Liver (tissue), 9 donors: ENCODE data around the gene KIZ. TPM values are rescaled to one million over a fixed set of nuclear protein-coding genes. Genes with fewer than 3 reads are reported as not detected.

Source experiments
- DNase-seq: peaks from one replicate; pipeline ENCODE4 v3.0.0-alpha.2; 2017; ENCODE audit warnings: low spot score
- H3K27ac ChIP-seq, 2 donors: one replicate each; pipeline ENCODE4 v1.7.0; 2013; ENCODE audit warnings: inconsistent platforms in 2 of 2, low read length in 2 of 2, control low read depth in 1 of 2, low read depth in 1 of 2, mild to moderate bottlenecking in 1 of 2
- H3K27me3 ChIP-seq, 4 donors: one replicate each; pipeline versions ENCODE4 v1.6.1 to v1.7.0; 2013; ENCODE audit warnings: low read length in 3 of 4, inconsistent platforms in 1 of 4, mild to moderate bottlenecking in 1 of 4, moderate library complexity in 1 of 4; ENCODE audit not compliant: control insufficient read depth in 4 of 4, insufficient read depth in 4 of 4
- H3K36me3 ChIP-seq, 4 donors: one replicate each; pipeline versions ENCODE4 v1.6.1 to v1.7.0; 2013; ENCODE audit warnings: low read length in 3 of 4, mild to moderate bottlenecking in 3 of 4, low read depth in 1 of 4, moderate library complexity in 1 of 4; ENCODE audit not compliant: control insufficient read depth in 4 of 4, insufficient read depth in 3 of 4
- H3K4me1 ChIP-seq, 4 donors: one replicate each; pipeline versions ENCODE4 v1.6.1 to v1.7.0; 2013; ENCODE audit warnings: low read length in 3 of 4, mild to moderate bottlenecking in 3 of 4, moderate library complexity in 1 of 4; ENCODE audit not compliant: control insufficient read depth in 4 of 4, insufficient read depth in 4 of 4
- H3K4me3 ChIP-seq, 3 donors: one replicate each; pipeline versions ENCODE4 v1.6.1 to v1.7.0; 2013; ENCODE audit warnings: low read length in 3 of 3, control low read depth in 1 of 3, low read depth in 1 of 3, mild to moderate bottlenecking in 1 of 3
- H3K9ac ChIP-seq, 2 donors: one replicate each; pipeline ENCODE4 v1.7.0; 2013; ENCODE audit warnings: low read length in 2 of 2, mild to moderate bottlenecking in 2 of 2, moderate library complexity in 2 of 2, control low read depth in 1 of 2, low read depth in 1 of 2
- H3K9me3 ChIP-seq, 4 donors: one replicate each; pipeline versions ENCODE4 v1.6.1 to v1.7.0; 2013; ENCODE audit warnings: low read length in 3 of 4; ENCODE audit not compliant: control insufficient read depth in 4 of 4
- EGR1 ChIP-seq, 2 donors: IDR thresholded peaks; 2 replicates each; pipeline ENCODE4 v1.6.1; 2016 to 2018; ENCODE audit warnings: antibody characterized with exemption in 2 of 2, low read depth in 2 of 2
- FOXA1 ChIP-seq: IDR thresholded peaks from 2 replicates; pipeline ENCODE4 v1.6.1; 2016; ENCODE audit warnings: antibody characterized with exemption
- FOXA2 ChIP-seq: IDR thresholded peaks from 2 replicates; pipeline ENCODE4 v1.6.1; 2016; ENCODE audit warnings: antibody characterized with exemption
- GABPA ChIP-seq, 2 donors: IDR thresholded peaks in 1 of 2; conservative IDR thresholded peaks in 1 of 2; 2 replicates each; pipeline ENCODE4 v1.6.1; 2016; ENCODE audit warnings: antibody characterized with exemption in 2 of 2, mild to moderate bottlenecking in 1 of 2, moderate library complexity in 1 of 2
- HNF4A ChIP-seq, 2 donors: conservative IDR thresholded peaks; 2 replicates each; pipeline ENCODE4 v1.6.1; 2016; ENCODE audit warnings: antibody characterized with exemption in 2 of 2, mild to moderate bottlenecking in 2 of 2
- HNF4G ChIP-seq: IDR thresholded peaks from 2 replicates; pipeline ENCODE4 v1.6.1; 2016; ENCODE audit warnings: antibody characterized with exemption
- JUND ChIP-seq, 2 donors: IDR thresholded peaks; 2 replicates each; pipeline ENCODE4 v1.6.1; 2016; ENCODE audit warnings: antibody characterized with exemption in 2 of 2
- MAX ChIP-seq: IDR thresholded peaks from 2 replicates; pipeline ENCODE4 v1.6.1; 2016; ENCODE audit warnings: antibody characterized with exemption
- NR2F2 ChIP-seq: IDR thresholded peaks from 2 replicates; pipeline ENCODE4 v1.6.1; 2016; ENCODE audit warnings: antibody characterized with exemption
- REST ChIP-seq: IDR thresholded peaks from 2 replicates; pipeline ENCODE4 v1.6.1; 2016; ENCODE audit warnings: antibody characterized with exemption, mild to moderate bottlenecking
- RXRA ChIP-seq, 2 donors: IDR thresholded peaks; 2 replicates each; pipeline ENCODE4 v1.6.1; 2017 to 2018; ENCODE audit warnings: antibody characterized with exemption in 2 of 2, mild to moderate bottlenecking in 1 of 2
- SP1 ChIP-seq: IDR thresholded peaks from 2 replicates; pipeline ENCODE4 v1.6.1; 2018; ENCODE audit warnings: antibody characterized with exemption, mild to moderate bottlenecking
- TAF1 ChIP-seq: conservative IDR thresholded peaks from 2 replicates; pipeline ENCODE4 v1.6.1; 2016; ENCODE audit warnings: antibody characterized with exemption, mild to moderate bottlenecking
- YY1 ChIP-seq: IDR thresholded peaks from 2 replicates; pipeline ENCODE4 v1.6.1; 2016; ENCODE audit warnings: antibody characterized with exemption, mild to moderate bottlenecking
- ZBTB33 ChIP-seq: IDR thresholded peaks from 2 replicates; pipeline ENCODE4 v1.6.1; 2016; ENCODE audit warnings: antibody characterized with exemption
- WGBS: extraction: QIAGEN DNeasy Blood & Tissue Kit; methylation state at CpG from one replicate; pipeline ENCODE4 v1.1.7; 2013; 5-methylcytosine and 5-hydroxymethylcytosine counted together
- polyA plus RNA-seq, 2 donors: library from polyadenylated mRNA; stranded (reverse) in 1 of 2; unstranded in 1 of 2; fragments of 200-250 nt in 1 of 2; fragments of >200 nt in 1 of 2; fragmentation: Nextera tagmentation in 1 of 2; extraction: Ambion mirVana in 1 of 2; gene quantifications; one replicate each; pipeline versions ENCODE4 v1.2.1 to v1.2.3, GENCODE V29; 2013 to 2015
- total RNA-seq, 2 donors: library from RNA; depleted of rRNA; stranded (reverse); fragments of >200 nt; gene quantifications; one replicate each; pipeline ENCODE4 v1.2.3, GENCODE V29; 2014
- TF ChIP-seq, protein P1 (sequence below): IDR thresholded peaks from 2 replicates; pipeline ENCODE4 v1.6.1; 2016; ENCODE audit warnings: antibody characterized with exemption
- TF ChIP-seq, protein P2 (sequence below): fragments of 150-350 bp; IDR thresholded peaks from 2 replicates; pipeline ENCODE4 v1.5.1; 2017; ENCODE audit warnings: improper control_type of control experiment, low read depth, low read length; ENCODE audit not compliant: missing input control
- donor health status: healthy.
- donor health status: healthy.
- donor health status: healthy.
- donor health status: healthy.
- donor health status: healthy.

Gene KIZ
- total and polyA plus RNA-seq, 4 donors: 3.0 to 9.5 (median 5.2) TPM

GRCh38 chr20:21159658-21160380 is 33.9 kb downstream of the KIZ start:
- TF ChIP-seq NR2F2: no peak
- TF ChIP-seq, protein P1, sequence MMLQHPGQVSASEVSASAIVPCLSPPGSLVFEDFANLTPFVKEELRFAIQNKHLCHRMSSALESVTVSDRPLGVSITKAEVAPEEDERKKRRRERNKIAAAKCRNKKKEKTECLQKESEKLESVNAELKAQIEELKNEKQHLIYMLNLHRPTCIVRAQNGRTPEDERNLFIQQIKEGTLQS: no peak
- no peak for TF ChIP-seq SP1
- TF ChIP-seq ZBTB33: no peak
- no peak for TF ChIP-seq FOXA1
- TF ChIP-seq YY1: no peak
- TF ChIP-seq MAX: no peak
- no peak for TF ChIP-seq JUND (IDR thresholded peaks at IDR 0.05)
- TF ChIP-seq GABPA (IDR thresholded peaks at IDR 0.05 in 1 of 2, conservative IDR thresholded peaks at IDR 0.05 in 1 of 2): no peak
- TF ChIP-seq HNF4A (conservative IDR thresholded peaks at IDR 0.05): no peak
- TF ChIP-seq FOXA2: no peak
- no peak for TF ChIP-seq RXRA (IDR thresholded peaks at IDR 0.05)
- no peak for TF ChIP-seq EGR1 (IDR thresholded peaks at IDR 0.05; ENCODE audit: low read depth in 2 of 2)
- TF ChIP-seq, protein P2, sequence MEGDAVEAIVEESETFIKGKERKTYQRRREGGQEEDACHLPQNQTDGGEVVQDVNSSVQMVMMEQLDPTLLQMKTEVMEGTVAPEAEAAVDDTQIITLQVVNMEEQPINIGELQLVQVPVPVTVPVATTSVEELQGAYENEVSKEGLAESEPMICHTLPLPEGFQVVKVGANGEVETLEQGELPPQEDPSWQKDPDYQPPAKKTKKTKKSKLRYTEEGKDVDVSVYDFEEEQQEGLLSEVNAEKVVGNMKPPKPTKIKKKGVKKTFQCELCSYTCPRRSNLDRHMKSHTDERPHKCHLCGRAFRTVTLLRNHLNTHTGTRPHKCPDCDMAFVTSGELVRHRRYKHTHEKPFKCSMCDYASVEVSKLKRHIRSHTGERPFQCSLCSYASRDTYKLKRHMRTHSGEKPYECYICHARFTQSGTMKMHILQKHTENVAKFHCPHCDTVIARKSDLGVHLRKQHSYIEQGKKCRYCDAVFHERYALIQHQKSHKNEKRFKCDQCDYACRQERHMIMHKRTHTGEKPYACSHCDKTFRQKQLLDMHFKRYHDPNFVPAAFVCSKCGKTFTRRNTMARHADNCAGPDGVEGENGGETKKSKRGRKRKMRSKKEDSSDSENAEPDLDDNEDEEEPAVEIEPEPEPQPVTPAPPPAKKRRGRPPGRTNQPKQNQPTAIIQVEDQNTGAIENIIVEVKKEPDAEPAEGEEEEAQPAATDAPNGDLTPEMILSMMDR: no peak
- no peak for TF ChIP-seq TAF1
- H3K9me3 ChIP-seq: no peaks in the 10 kb centered on the region
- H3K27me3 ChIP-seq: no peaks in the 10 kb centered on the region
- no peak overlapping the region for H3K27ac ChIP-seq
- no peak overlapping the region for H3K4me3 ChIP-seq
- WGBS: 92% methylated on average over 6 of the region's 6 CpGs
- peaks cover 0 to 4% (median 3%) of the 10 kb centered on the region in 4 donors for H3K36me3 ChIP-seq
- H3K4me1 ChIP-seq: no peaks in the 10 kb centered on the region
- no peak for DNase-seq
- H3K9ac ChIP-seq: no peak overlapping the region

DNA sequence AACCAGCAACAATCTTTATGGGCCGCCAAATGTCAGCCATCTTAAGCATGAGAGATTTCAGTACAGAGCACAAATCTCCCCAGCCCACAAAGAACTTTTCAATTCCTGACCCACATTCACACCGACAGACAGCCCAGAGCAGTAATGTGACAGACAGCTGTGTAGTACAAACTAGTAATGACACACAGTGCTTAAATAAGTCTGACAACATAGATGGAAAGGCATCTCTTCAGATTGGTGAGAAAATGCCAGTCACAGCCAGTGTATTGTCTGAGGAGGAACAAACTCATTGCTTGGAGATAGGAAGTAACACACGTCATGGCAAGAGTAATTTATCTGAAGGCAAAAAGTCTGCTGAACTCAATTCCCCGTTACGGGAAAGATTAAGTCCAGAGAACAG is 36.0 kb downstream of the KIZ start:
- DNase-seq: no peak
- peaks cover 0 to 5% (median 3%) of the 10 kb centered on the region in 4 donors for H3K36me3 ChIP-seq
- 96% methylated on average over 5 of the region's 5 CpGs for WGBS

More for the DNA sequence above, 36.0 kb downstream of the KIZ start:
- no peak overlapping the region for H3K9ac ChIP-seq
- no peak overlapping the region for H3K4me3 ChIP-seq
- no peak for TF ChIP-seq SP1
- TF ChIP-seq FOXA1: no peak
- no peak for TF ChIP-seq FOXA2
- TF ChIP-seq, protein P1: no peak
- no peak for TF ChIP-seq NR2F2
- no peak for TF ChIP-seq HNF4A (conservative IDR thresholded peaks at IDR 0.05)
- no peak for TF ChIP-seq MAX
- TF ChIP-seq YY1: no peak
- TF ChIP-seq TAF1: no peak
- TF ChIP-seq JUND (IDR thresholded peaks at IDR 0.05): no peak
- no peak for TF ChIP-seq EGR1 (IDR thresholded peaks at IDR 0.05; ENCODE audit: low read depth in 2 of 2)
- TF ChIP-seq RXRA (IDR thresholded peaks at IDR 0.05): no peak
- no peak for TF ChIP-seq ZBTB33
- TF ChIP-seq REST: no peak
- TF ChIP-seq HNF4G: no peak
- no peak for TF ChIP-seq GABPA (IDR thresholded peaks at IDR 0.05 in 1 of 2, conservative IDR thresholded peaks at IDR 0.05 in 1 of 2)
- H3K9me3 ChIP-seq: no peaks in the 10 kb centered on the region
- H3K27me3 ChIP-seq: no peaks in the 10 kb centered on the region
- H3K27ac ChIP-seq: no peak overlapping the region
- H3K4me1 ChIP-seq: no peaks in the 10 kb centered on the region
